Stimulated activated CD8-positive, alpha-beta memory T cell treated with anti-CD3 and anti-CD28 coated beads, Interleukin-12 subunit alpha, Interleukin-12 subunit beta, amount 100 ng/mL, for 1 hour (primary cell): ENCODE results near the gene CTBP2.

Experiments used
- DNase-seq: peaks from one replicate; pipeline ENCODE4 v3.0.0-alpha.2; 2020; ENCODE audit warnings: low read depth

CTBP2 gene

DNA sequence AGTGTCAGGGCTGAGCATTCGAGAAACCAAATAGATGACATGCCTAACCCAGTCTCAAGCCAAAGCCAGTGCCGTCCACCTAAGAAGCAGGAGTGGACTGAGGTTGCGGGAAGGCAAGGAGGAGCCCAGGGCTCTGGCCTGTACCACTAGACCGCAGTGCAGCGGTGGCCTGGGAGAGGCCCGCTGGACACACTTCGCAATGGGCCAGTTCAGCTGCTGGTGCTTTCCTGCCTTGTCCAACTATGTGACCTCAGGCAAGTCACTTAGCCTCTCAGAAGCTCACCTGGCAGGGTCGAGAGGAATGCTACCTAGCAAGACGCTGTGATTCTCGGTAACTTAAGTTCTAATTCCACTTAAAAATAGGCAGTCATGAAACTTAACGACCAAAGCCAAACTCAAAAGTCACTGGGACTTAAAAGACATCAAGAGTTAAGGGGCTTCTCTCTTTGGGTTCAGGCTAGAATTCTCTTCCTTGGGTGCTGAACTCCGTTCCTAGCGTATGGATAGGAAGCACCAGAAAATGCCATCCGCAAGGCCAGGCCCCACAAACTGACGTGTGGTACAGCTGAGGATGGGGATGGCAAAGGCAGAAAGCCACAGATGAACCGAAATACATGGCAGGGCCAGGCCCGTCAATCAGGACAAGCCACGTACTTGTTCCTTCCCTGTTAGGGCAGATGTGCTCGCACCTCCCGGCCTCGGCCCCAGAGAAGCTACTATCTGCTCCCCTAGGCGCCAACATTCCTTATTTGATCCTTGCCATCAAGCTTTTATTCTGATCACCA is 34.2 kb downstream of the CTBP2 start:
- DNase-seq = no peak

DNA sequence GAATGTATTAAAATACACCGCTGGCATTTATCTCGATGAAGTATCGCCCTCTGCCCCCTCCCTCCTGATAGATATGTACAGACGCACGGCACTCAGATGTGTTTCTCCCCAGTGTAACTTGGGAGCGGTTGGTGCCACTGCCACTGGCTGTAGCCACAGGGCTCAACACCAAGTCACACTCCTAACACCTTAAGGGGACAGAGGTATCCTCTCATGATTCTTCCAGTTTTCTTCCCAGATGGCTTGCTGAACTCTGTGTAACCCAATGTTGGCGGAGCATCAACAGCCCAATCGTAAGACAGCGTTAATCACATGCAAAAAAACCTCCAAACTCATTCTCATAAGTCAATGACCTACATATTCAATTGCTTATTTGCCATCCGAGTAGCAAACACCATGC is 35.5 kb downstream of the CTBP2 start:
- DNase-seq = no peak

DNA sequence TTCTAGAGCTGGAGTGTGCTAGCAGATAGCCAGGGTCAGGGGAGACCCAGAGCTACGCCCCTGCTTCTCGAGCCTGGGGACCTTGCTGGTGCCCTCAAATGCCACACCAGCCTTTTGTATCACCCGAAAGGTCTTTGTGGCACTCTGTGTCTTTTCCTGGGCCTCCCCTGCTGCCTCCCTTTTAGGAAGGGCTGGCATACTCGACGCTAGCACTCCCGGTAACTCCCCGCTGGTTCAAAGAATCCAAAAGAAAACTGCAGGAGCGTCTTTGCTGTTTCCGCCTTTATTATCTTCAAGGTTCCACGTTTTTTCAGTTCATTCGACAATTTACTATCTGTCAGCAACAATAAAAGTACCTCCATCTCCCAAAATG is 36.3 kb downstream of the CTBP2 start:
- no peak for DNase-seq

DNA sequence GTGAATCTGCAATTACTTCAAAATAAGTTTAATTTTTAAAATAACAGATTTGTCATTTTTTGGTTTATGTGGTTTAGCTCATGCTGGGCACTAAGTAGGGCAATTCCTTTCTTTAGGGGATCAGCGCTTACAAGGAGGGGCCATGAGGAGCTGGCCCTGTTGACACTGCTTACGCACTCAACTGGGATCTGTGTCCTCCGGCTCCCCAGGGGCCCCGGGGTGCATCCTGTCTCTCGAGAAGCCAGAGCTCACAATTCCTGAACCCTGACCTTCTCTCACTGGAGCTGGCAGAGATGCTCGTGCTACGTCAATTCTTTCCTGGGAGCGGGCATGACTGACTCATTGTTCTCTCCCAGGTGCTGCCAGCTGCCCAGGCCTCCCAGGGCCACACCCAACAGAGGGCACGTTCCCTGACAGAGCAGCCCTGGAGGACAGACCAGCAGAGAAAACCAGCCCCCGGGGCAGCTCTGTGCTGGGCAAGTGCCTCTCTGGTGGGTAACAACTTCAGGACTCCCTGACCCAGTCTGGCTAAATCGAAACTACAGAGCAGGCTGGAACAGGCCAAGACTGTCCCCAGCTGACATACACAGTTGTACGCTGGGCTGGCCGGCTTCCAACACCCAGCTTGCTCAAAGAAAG is 36.8 kb downstream of the CTBP2 start:
- no peak for DNase-seq

DNA sequence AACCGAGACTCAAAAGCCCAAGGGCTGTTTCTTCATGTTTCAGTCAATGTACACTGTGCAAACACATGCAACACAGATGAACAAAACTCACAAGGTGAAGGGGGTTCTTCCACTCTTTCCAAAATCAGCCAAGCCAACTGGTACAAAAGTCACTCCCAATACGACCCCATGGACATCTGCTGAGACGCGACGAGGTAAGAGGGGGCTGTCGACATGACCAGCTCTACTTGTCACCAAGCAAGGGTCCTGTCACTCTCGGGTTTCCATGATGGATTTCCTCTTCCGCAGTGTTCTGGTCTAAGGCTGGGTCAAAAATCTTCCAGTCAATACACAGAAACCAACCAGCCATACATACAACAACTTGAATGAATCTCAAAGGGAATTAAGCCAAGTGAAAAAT is 37.8 kb downstream of the CTBP2 start:
- no peak for DNase-seq

DNA sequence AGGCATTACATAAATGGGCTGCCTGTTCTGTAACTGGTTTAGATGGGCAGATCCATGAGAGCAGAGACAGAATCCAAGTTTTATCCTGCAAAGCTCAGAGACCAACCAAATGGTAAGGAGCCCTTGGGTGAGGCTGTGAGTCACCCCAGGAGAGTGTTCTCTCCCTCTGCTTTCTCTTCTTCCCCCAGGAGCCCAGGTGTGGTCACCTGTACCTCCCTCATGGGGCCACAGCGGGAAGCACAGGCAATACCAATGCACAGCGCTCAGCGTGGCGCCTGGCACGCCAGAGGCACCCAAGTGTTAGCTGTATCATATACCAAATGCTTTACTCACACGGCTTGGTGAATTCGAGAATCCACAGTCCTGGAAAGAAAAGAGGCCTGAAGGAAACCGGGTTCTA is 39.4 kb downstream of the CTBP2 start:
- no peak for DNase-seq

DNA sequence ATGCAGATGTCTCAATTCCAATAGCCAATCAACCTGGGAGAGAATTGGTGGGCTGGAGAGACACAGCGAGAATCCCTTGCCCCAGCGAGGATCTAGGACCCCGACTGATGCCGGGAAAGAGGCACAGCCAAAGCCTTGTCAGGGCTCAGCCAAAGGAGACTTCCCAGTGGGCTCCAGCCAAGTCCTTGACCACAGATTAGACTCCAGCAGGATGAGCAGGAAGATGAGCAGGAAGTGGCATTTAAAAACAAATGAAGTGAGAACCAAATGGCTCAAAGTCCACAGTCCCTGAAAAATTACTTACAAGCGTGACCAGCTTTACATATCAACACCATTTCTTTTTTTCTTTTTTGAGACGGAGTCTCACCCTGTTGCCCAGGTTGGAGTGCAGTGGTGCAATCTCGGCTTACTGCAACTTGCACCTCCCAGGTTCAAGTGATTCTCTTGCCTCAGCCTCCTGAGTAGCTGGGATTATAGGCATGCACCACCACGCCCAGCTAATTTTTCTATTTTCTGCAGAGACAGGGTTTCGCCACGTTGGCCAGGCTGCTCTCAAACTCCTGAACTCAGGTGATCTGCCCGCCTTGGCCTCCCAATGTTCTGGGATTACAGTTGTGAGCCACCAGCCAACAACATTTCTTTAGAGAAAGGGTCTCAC is 40.2 kb downstream of the CTBP2 start:
- no peak for DNase-seq

DNA sequence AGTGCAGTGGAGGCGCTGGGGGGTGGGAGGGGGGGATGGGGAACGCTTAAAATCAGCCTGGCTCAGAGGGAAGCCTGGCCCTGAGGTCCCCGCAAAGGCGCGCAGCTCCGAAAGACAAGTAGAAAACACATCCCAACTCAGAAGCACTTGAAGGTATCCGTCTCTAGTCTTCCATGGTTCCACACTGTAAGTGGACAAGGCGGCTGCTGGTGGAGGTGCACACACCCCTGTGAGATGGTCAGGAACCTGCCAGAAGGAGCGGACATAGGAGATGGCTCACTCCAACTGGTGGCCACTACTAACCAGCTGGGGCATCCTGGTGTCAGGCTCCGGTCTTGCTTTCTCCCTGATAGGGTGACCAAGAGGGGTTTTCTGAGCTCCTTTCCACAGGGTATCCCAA is 41.7 kb downstream of the CTBP2 start:
- DNase-seq = no peak

DNA sequence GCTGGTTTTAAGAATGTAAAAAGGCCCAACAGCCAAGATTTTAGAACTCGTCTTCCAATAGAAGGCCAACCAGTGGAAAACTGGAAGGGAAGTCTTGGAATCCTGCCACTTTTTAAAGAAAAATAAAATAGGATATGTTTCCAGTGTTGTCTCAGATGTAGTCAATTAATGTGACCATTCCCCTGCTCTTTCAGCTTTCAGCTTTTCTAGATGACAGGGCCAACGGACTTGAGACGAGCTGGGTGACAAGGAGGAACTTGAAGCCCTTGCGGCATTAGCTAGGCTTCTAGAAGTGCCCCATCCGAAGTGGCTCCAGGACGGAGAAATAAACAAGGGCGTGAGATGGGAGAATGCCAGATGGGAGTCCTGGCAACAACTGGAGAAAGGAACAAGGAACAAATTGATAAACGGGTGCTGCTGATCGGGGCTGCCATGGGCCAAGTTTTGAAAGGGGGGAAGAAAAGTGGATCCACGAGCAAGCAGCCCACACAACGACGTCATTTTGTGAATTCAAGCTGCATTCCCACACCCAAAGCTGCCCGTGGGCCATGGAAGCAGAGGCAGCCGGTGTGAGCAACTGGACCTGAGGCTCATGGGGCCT is 42.3 kb downstream of the CTBP2 start:
- DNase-seq = no peak

DNA sequence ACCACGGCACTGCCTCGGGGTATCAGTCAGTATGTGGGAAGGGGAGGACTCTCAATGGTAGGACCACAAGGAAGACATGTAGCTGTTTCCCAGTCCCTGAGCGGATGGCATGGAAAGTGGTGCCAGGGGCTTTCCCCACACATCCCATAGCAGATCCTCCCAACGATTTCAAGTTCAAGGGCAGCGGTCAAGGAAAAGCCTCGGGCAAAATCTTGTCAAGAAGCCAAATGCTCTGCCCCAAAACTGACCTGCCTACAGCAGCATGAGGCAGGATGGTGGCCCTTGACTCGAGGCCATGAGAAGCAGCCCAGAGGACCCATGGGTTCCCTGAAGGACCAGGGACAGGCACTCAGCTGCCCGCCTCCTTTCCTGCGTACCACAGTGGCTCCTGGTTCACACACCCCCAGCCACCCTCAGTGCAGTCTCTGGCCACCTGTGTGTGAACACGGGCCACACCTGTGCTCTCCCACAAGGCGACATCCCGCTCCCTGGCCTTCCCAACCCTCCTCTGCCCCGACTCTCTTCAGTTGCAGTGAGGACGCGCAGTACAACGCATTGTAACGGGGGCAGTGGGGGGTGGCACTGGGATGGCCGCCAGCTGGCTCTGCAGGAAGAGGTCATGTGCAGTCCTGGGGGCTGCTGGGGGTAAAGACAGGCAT is 43.6 kb downstream of the CTBP2 start:
- no peak for DNase-seq

DNA sequence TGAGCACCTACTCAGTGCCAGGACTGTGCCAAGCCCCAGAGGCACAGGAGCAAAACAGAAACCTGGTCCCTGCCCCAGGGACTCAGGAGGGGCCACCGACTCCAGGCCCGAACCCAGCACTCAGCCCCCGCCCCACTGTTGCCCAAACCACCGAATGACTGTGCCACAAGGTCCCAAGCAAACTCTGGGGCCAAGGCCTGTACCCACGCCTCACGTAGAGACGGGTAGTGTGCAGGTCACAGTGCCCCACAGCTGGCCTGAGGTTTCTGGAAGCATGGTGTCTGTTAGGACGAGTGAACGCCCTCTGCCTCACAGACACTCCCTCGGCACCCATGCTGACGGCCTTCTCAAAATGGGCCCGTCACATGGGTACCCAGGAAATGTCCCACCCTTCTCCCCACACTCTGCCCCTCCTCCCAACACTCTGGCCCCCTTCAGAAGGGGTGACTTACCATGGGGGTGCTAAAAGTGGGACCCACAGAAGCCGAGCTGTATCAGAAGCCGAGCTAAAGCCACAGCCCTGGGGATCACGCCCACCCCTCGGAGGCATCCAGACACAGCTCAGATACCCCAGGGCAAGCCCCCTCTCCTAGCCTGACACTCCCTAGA is 44.2 kb downstream of the CTBP2 start:
- DNase-seq = no peak

DNA sequence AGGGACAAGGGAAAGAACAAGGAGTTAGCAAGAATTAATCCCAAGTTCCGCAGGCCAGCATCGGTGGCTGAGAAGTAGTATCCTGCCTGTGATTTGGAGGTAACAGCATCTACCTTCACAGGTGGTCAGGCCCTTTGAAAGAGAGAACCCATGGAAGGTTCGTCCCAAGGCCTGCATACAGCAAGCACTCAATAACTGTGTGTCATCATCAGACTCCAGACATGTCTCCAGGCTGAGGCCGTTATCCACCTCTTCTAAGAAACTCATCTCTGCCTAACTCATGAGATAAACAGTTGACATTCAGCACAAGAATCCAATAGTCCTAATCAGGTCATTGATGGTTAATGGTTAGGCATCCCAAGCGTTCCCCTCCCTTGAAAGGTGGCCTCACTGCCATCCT is 45.0 kb downstream of the CTBP2 start:
- DNase-seq = no peak

DNA sequence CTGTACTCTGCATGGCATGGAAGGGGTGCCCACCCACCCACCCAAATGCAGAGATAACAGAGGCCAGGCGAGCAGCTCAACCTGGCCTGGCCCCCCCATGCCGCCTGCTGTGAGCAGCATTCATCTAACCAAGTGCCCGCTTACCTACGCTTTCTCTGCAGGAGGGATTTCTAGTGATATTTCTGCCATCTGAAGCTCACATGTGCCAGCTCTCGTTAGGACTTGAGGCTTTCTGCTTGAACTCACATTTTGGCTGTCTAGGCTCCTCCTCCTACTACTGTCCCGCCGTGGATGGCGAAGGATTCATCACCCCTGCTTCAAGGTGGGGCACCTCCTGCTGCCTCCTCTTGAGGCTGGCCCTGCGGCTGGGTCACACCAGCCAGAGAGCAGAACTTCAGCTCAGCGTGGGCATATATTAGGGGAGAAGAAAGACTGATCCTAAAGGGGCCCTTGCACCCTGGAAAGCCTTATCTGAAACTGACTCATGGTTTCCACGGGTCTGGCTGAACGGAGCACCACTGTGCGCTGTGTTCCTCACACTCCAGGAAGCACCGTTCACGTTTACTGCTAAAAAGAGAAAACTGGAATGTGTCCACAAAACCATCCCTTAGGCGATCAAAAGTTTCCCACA is 45.5 kb downstream of the CTBP2 start:
- DNase-seq = no peak

DNA sequence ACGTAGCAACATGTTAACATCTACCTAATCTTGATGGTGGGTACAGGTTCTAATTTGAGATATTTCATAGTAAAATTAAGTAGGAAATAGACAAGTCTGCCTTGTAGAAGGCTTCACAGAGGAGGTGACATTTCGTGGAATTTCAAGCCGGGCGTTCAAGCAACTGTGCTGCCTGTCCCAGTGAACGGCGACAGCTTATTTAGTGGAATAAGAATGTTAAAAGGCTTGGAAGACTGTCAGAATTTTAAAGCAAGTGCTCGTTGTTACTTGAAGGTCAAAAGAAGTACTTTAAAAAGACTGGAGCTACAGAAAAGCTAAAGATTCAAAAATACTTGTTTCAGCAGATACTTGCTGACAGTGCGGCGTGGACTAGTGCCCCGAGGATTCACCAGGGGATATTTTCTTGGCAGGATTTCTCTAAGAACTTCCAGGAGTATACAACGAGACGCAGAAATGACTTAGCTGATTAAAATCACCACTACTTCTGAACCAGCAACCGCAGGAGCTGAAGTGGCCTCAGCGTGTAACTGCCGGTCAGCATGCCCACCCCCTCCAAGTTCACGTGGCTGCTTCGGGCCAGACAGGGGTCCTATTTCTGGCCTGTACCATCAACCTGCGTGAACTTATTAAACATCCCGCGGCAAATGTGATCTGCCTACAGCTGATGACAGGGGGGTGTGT is 46.5 kb downstream of the CTBP2 start:
- DNase-seq = no peak

DNA sequence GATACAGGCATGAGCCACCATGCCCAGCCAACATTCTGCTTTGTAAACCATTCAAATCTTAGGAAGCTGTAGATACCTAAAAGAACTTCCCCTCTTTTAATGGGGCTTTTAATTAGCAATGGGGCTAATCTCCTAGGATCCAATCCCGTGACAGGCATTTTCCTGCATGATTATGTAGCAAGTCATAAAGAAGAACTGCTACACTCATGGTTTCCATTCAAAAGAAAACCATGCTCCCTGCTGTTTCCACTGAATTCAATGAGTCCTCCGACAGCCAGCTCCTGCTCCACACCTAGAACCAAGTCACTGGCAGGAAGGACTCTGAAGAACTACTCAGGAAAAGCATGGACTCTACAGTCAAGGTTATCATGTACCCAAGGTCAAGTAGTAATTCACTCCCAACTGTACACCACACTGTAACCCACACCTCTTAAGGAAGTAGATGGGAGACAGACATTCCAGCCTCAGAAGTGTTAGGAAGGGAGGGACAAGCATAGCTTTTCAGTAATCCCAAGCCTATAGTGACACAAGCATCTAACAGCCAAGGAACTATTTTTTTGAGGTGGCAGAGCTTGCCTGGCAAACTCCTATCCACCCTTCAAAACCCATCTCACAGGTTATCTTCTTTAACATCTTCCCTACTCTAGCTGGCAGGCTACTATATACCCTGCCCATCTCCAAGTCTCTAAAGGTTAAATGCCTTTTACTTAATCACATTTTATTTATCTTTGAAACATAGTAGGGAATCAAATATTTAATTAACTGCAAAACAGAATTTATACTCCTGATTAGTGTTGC is 47.5 kb downstream of the CTBP2 start:
- DNase-seq = no peak

DNA sequence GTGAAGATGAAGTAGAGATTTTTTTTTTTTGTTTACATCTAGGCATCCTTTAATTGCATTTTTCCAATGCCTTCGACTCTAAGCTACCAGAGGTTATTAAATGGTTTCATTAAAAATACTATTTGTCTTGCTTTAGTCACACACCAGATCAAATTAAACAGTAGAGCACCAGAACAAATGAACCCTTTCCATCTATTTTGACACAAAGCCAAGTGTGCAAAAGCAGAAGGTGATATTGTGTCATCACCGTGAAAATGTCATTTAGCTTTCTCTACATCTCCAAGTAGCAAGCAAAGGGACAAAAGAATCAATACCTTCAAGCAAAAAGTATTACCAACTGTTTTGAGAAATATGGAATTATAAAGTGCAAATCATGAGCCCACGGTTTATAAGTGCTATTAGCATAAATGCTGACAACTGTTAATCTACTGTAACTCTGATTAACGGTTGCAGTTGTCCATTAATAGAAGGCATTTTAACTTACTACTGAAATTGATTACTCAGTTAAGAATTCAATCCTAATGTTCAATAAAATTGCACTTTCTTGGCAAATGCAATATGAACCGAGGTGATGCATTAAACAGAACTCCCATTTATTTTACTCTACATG is 49.1 kb downstream of the CTBP2 start:
- no peak for DNase-seq

DNA sequence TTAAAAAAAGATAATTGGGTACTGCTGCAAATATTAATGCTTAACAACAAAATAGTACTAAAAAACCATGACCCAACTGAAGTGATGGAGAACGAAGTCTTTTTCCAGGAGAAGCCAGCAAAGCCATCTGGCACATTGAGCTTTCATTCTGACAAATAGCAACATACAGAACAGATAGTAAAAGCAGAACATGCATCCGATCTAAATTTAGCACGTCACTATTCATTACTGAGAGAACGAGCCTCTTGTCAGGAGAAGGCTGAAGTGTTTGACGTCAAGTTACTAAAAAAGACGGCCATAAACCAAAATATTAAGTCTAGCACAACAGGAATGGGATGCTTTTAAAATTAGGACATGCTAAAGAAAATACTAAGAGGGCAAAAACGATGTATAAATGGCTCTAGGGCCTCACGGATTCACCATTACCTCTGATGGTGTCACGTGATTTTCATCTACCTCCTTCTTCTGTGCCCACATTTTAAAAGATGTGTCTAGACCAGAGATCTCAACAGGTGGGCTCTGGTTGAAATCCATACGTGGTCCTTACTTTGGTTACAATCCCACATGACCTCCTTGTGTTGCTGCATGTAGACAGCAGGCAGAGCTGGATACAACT is 52.3 kb downstream of the CTBP2 start:
- no peak for DNase-seq

DNA sequence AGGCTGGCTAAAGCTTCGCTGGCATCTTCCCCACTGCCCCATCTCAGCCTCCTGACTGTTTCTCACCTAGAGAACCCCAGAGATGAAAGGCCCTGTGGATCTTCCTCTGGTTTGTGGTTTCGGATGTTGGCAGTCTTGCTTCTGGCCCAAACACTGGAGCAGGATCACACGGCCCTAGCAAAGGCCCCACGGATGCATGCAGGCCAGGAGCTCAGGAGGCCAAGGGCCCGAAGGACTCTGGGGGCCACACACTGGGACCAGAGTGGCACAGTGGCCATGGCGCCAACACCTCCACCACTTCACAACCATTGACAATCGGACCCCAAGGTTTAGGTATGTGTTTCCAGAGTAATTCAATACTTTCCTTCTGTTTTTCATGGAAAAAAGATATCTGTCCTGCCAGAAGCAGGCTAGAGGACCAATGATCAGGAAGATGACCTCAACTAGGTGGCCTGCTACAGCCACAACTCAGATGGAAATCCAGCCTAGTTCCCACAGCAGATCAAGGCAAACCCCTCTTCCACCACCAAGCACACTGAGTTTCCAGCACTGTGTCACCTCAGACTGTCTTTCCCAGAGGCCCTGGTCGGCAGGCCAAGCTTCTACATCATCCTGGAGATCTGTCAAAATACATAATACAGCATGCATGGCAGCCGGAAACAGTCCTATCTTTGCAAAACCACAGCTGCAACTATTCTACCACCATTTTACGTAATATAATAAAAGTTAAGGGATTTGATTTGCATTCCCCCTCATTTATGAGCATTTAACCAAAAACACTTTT is 53.0 kb downstream of the CTBP2 start:
- DNase-seq = no peak

DNA sequence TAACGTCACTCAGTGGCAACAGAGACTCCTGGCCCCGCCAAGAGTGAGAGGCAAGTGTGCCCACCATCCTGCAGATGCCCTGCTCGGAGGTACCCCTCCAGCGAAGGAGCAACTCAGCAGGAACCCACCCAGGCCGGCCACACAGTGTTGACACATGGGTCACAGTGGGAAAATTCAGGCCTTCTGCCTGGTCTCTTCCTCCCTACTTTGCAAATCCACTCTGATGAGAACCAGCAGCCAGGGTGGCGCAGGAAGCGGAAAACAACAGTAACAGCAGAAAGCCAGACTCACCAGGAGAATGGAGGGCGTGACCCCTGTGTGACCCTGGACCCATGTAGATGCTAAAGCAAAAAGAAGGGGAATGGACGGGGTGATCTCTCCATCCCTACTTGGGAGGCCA is 53.8 kb downstream of the CTBP2 start:
- no peak for DNase-seq
